Left lung (tissue), 10 donors: ENCODE results near the gene ZMYND19. TPM values are rescaled to one million over a fixed set of nuclear protein-coding genes. Genes with fewer than 3 reads are reported as not detected.

Source experiments
- ATAC-seq: fragments of 200-7000 bp; cut with Tn5 transposase; one replicate; pipeline ENCODE4 v1.9.1; 2020; ENCODE audit warnings: moderate library complexity
- DNase-seq, 4 donors: peaks; one replicate each; pipeline ENCODE4 v3.0.0-alpha.2; 2013 to 2020
- H3K27ac ChIP-seq, 2 donors: fragments of 200-600 bp; sonication (generic) in 1 of 2; one replicate each; pipeline versions ENCODE4 v1.5.0 to v1.8.0; 2020 to 2021
- H3K27me3 ChIP-seq, 2 donors: fragments of 200-600 bp; sonication (generic) in 1 of 2; one replicate each; pipeline versions ENCODE4 v1.5.0 to v1.8.0; 2020 to 2021
- H3K36me3 ChIP-seq, 2 donors: fragments of 200-600 bp; sonication (generic) in 1 of 2; one replicate each; pipeline versions ENCODE4 v1.5.0 to v1.8.0; 2020 to 2021
- H3K4me1 ChIP-seq, 2 donors: fragments of 200-600 bp; one replicate each; pipeline ENCODE4 v1.8.0; 2021
- H3K4me3 ChIP-seq, 2 donors: fragments of 200-600 bp; sonication (generic) in 1 of 2; one replicate each; pipeline versions ENCODE4 v1.5.0 to v1.8.0; 2020 to 2021; ENCODE audit warnings: mild to moderate bottlenecking in 1 of 2
- H3K9me3 ChIP-seq, 2 donors: fragments of 200-600 bp; sonication (generic) in 1 of 2; one replicate each; pipeline versions ENCODE4 v1.5.0 to v1.8.0; 2020 to 2021
- intact Hi-C, 2 donors: fragments of 100-400 bp; cut with DNase I; formaldehyde crosslinking; loops; one replicate each; pipeline versions ENCODE4 v1.11.2 to v1.14.2; 2022
- polyA plus RNA-seq, 6 donors: library from polyadenylated mRNA; unstranded; fragments of 120-200 nt; gene quantifications; one replicate each; pipeline ENCODE4 v1.2.1, GENCODE V29; 2013; ENCODE audit not compliant: insufficient read length in 6 of 6
- total RNA-seq, 2 donors: library from RNA; stranded (reverse); fragmentation: NEBNext Ultra II Directional; extraction: Animal tissue kit (Norgen Biotek cat#: 25700); gene quantifications; one replicate each; pipeline ENCODE4 v1.2.1, GENCODE V29; 2021
- TF ChIP-seq, protein P1 (sequence below), 2 donors: fragments of 200-600 bp; sonication (generic) in 1 of 2; IDR thresholded peaks; one replicate each; pipeline versions ENCODE4 v1.5.0 to v1.8.0; 2021; ENCODE audit warnings: antibody characterized with exemption in 2 of 2
- donor health status: DM: no; HTN: yes; CAD: no.
- donor health status: DM: no; HTN: no; CAD: no.

Gene ZMYND19
- total and polyA plus RNA-seq, 8 donors, result 15.3 to 30.5 (median 21.5) TPM

- ATAC-seq (no peak), DNase-seq (no peak)
- Histone ChIP-seq H3K27me3 (no peaks in the 10 kb centered on the region), H3K27ac (no peak overlapping the region), H3K4me3 (no peak overlapping the region), H3K36me3 (peaks cover 0 to 47% of the 10 kb centered on the region in 2 donors), H3K9me3 (no peaks in the 10 kb centered on the region), H3K4me1 (peaks cover 14 to 31% of the 10 kb centered on the region in 2 donors)
- intact Hi-C loops, result no loop called here
- TF ChIP-seq, protein P1, sequence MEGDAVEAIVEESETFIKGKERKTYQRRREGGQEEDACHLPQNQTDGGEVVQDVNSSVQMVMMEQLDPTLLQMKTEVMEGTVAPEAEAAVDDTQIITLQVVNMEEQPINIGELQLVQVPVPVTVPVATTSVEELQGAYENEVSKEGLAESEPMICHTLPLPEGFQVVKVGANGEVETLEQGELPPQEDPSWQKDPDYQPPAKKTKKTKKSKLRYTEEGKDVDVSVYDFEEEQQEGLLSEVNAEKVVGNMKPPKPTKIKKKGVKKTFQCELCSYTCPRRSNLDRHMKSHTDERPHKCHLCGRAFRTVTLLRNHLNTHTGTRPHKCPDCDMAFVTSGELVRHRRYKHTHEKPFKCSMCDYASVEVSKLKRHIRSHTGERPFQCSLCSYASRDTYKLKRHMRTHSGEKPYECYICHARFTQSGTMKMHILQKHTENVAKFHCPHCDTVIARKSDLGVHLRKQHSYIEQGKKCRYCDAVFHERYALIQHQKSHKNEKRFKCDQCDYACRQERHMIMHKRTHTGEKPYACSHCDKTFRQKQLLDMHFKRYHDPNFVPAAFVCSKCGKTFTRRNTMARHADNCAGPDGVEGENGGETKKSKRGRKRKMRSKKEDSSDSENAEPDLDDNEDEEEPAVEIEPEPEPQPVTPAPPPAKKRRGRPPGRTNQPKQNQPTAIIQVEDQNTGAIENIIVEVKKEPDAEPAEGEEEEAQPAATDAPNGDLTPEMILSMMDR (IDR thresholded peaks at IDR 0.05), result no peak
Observed at GRCh38 chr9:137588311-137588710, 2.0 kb downstream of the ZMYND19 start.

DNA sequence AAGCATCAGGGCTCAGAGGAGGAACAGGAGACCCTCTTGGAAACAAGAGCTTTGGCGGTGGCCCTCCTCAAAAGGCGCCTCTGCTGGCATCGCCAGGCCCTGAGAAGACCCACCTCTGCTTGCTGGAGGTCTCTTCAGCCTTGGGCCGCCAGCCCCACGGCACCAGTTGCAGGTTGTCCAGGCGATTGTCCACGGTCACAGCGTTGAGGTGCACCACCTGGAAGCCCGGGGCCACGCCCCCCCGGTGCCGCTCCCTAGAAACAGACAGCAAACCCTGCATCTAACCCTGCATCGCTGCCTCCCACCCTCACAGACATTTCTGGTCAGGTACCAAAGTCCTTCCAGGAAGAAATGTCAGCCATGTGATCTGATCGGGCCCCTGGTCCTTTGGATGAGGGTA, 3.5 kb downstream of the ZMYND19 start:
- no peaks in the 10 kb centered on the region for H3K9me3 ChIP-seq
- peaks cover 0 to 61% of the 10 kb centered on the region in 2 donors for H3K36me3 ChIP-seq
- peaks cover 14 to 20% of the 10 kb centered on the region in 2 donors for H3K4me1 ChIP-seq
- intact Hi-C loops, result no loop called here
- DNase-seq, result no peak
- no peaks in the 10 kb centered on the region for H3K27me3 ChIP-seq
- H3K27ac ChIP-seq, result no peak overlapping the region
- H3K4me3 ChIP-seq, result no peak overlapping the region
- ATAC-seq, result no peak
- TF ChIP-seq, protein P1 (IDR thresholded peaks at IDR 0.05), result no peak

- Histone ChIP-seq H3K4me3 (no peak overlapping the region), H3K9me3 (no peaks in the 10 kb centered on the region), H3K4me1 (peaks cover under 1 to 8% of the 10 kb centered on the region in 2 donors), H3K27ac (no peak overlapping the region), H3K27me3 (no peaks in the 10 kb centered on the region), H3K36me3 (peaks cover 0 to 68% of the 10 kb centered on the region in 2 donors)
- intact Hi-C loops, result no loop called here
- TF ChIP-seq, protein P1 (IDR thresholded peaks at IDR 0.05), result no peak
- DNase-seq (no peak), ATAC-seq (no peak)
Observed at GRCh38 chr9:137583957-137584356, 6.4 kb downstream of the ZMYND19 start.

- peaks cover 0 to 67% of the 10 kb centered on the region in 2 donors for H3K36me3 ChIP-seq
Observed at GRCh38 chr9:137583347-137583746, 7.0 kb downstream of the ZMYND19 start.

GRCh38 chr9:137582286-137582860, 7.9 kb downstream of the ZMYND19 start:
- TF ChIP-seq, protein P1 (IDR thresholded peaks at IDR 0.05), result no peak
- no peaks in the 10 kb centered on the region for H3K9me3 ChIP-seq
- H3K4me3 ChIP-seq, result no peak overlapping the region
- H3K27me3 ChIP-seq, result no peaks in the 10 kb centered on the region
- no peak for ATAC-seq
- peaks cover 0 to 57% of the 10 kb centered on the region in 2 donors for H3K36me3 ChIP-seq
- no peak for DNase-seq
- intact Hi-C loops, result no loop called here
- H3K4me1 ChIP-seq, result peaks cover 7 to 15% of the 10 kb centered on the region in 2 donors
- no peak overlapping the region for H3K27ac ChIP-seq

More at GRCh38 chr9:137583347-137583746, 7.0 kb downstream of the ZMYND19 start:
- TF ChIP-seq, protein P1 (IDR thresholded peaks at IDR 0.05), result no peak
- no peak overlapping the region for H3K27ac ChIP-seq
- no peak for ATAC-seq
- peaks cover 0 to 7% of the 10 kb centered on the region in 2 donors for H3K4me1 ChIP-seq
- no peaks in the 10 kb centered on the region for H3K27me3 ChIP-seq
- no peak overlapping the region for H3K4me3 ChIP-seq
- no peak for DNase-seq
- intact Hi-C loops, result no loop called here
- no peaks in the 10 kb centered on the region for H3K9me3 ChIP-seq
